GM19193 (cell line): Measurements from ENCODE around the gene PPP1R26.

ENCODE experiments used
- POLR2A ChIP-seq: IDR thresholded peaks from 4 replicates; pipeline ENCODE4 v1.6.1; 2011; ENCODE audit not compliant: insufficient read depth, insufficient read length; ENCODE audit errors: extremely low read depth

The PPP1R26 gene

DNA sequence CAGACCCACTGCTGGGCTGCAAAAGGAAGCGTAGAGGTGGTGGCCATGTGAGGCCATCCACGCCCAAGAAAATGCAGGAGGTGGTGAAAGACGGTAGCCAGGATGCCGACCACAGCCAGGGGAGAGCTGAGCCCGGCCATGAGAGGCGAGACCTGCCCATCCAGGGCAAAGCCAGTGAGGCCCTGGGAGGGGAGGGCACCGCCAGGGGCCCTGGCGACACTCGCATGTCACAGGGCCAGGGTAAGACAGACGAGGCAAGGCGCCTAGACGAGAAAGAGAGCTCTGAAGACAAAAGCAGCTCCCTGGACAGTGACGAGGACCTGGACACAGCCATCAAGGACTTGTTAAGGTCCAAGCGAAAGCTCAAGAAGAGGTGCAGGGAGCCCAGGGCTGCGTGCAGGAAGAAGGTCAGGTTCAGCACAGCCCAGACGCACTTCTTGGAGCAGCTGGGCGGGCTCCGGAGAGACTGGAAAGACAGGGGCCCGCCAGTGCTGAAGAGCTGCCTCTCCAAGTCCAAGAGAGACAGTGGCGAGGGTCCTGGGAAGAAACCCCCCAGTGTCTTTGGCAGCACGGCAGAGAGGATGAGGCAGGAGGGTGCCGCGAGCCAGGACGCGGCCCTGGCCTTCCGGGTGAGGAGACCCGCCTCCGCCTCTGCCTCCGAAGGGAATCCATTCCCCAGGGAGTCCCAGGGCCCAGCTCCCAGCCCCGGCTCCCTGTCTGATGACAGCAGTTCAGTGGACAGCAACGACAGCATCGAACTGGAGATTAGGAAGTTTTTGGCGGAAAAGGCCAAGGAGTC lies 6.9 kb downstream of the PPP1R26 start:
- TF ChIP-seq POLR2A: no peak

DNA sequence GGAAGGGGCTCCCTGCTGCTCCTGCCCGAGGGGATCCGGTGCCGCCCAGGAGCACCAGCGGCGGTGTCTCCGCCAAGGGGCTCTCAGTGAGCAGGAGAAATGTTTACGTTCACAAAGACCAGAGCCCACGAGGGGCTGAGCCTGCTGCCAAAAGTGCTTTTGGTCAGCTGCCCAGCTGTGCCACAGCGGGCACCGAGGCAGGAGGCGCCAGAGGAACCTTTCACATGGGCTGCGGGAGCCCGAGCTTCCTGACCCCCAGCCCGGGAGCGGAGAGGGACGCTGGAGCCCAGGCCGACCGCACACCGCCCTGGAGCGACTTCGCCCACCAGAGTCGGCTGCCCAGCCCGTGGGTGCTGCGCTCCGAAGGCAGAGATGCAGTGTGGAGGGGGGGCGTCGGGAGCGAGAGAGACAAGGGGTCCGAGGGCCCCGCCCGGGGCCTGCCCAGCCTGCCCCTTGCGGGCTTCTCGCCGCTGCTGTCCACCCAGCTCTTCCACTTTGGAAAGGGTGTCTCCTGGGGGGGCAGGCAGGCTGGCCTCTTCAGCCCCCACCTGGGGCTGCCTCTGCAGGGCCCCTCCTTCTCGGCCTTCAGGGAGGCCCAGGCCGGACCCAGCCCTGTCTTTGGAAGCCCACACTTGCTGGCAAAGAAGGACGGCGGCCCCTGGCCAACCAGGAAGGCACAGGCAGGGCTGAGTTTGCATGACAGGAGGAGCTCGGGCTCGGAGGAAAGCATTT lies 7.9 kb downstream of the PPP1R26 start:
- no peak for TF ChIP-seq POLR2A

DNA sequence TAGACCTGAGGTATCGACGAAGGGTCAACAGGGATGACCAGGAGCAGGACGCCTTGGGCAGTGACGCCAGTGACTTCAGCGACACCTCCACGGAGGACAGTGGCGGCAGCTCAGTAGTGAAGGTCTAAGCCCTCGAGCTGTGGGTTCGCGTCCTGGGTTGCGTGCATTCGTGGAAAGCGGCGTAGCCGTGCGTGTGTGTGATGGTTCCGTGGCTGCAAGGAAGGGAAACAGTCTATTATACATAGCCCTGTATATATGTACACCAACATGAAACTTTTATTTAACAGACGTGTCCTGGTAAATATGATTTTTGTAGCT lies 8.4 kb downstream of the PPP1R26 start:
- TF ChIP-seq POLR2A: no peak

- no peak for TF ChIP-seq POLR2A
These were observed 8.9 kb downstream of the PPP1R26 start for GRCh38 chr9:135488527-135488926.

DNA sequence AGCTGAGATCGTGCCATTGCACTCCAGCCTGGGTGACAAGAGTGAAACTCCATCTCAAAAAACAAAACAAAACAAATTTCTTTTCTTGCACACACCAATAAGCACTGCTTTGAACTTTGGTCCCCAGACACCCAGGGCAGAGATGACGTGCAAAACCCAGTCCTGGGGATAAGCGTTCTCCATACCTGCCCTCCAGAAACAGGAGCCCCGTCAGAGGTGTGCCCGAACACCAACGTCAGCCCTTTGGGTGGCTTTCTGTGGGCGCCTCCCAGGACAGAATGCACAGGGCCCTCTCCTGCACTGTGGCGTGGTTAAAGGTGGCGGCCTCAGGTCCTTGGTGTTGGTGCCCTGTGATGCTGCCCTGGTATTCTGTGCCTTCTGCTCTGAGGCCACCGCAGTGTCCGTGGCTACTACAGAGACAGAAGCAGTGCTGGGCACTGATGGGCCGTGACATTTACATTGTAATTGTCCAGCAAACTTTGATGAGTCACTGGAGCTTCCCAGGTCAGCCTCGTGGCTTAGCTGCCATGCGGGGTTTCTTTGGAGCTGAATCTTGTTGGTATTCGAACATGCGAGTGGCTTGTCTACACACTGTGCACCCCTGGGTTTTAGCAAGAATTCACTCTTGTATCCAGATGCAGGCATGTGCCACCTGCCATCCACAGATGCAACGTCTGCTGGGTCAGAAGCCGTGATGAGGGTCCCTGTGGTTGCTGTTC lies 9.8 kb downstream of the PPP1R26 start:
- no peak for TF ChIP-seq POLR2A

- no peak for TF ChIP-seq POLR2A
These were observed 10.7 kb downstream of the PPP1R26 start for GRCh38 chr9:135490166-135490870.

DNA sequence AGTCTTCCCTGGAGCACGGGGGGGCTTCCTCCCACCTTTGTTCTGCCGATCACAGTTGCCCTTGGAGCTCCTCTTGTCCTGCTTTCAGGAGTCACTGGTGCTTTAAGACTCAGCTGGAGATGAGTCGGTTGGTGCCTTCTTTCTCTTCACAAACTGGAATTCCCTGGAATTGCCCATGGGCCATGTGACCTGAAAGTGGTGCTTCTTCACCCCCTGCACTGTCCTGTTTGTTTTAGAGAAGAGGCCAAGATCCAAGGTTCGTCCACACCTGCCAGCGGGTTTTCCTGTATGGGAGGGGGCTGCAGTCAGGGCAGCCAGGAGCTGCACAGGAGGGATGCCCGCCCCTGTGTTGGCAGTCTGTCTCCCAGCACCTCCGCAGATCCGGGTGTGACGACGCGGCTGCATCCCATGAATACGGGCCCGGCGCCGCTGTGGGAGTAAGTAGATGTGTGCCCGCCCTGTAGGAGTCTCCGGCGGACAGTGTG lies 11.4 kb downstream of the PPP1R26 start:
- TF ChIP-seq POLR2A: no peak

DNA sequence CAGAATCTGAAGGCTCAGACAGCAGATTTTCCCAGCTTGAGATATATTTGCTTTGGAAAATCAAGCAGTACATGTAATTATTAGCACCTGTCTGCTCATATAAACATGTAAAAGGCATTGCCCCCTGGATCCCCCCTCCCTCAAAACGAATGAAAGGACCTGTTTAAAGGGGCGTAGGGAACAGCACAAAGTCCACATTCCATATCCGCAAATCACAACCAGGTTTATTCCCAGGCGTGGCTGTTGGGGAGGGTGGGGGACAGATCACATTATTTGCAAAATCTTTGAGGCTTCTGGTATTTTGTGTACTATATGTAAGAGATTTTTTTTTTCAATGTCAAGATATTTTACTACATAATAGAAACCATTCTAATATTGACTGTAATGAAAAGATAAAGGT lies 12.2 kb downstream of the PPP1R26 start:
- no peak for TF ChIP-seq POLR2A

DNA sequence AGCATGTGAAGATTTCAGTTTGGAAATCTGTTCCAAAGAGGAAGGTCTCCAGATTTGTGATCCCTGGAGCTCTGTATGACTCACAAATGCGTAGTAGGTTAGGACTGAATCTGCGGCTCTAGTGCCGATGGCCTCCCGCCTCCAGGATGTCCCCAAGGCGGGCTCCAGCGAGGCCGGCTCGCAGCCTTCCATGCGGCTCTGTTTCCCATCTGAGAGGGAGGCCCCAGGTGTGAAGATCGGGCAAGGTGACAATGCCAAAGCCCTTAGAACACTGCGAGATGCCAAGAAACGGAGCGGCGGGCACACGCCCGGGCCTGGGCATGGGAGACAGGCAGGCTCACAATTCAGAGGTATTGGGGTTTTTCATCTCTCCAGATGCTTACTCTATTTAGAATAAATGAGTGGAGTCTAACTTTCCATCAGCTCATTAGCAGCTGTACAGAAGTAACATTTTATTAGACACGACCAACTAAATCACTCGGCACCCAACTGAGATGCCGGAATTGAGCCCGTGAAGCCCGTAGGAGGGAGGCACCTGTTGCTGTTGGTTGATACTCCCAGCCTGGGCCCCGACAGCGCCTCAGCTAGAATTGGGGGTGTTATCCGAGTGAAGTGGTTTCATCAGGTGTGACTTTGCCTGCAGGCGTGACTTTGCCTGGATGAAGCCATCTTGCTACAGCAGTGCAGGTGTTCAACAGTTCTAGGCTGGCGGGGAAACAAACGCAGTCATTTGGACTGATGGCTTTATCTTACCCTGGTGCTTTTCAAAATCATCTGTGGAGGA lies 13.5 kb downstream of the PPP1R26 start:
- no peak for TF ChIP-seq POLR2A

DNA sequence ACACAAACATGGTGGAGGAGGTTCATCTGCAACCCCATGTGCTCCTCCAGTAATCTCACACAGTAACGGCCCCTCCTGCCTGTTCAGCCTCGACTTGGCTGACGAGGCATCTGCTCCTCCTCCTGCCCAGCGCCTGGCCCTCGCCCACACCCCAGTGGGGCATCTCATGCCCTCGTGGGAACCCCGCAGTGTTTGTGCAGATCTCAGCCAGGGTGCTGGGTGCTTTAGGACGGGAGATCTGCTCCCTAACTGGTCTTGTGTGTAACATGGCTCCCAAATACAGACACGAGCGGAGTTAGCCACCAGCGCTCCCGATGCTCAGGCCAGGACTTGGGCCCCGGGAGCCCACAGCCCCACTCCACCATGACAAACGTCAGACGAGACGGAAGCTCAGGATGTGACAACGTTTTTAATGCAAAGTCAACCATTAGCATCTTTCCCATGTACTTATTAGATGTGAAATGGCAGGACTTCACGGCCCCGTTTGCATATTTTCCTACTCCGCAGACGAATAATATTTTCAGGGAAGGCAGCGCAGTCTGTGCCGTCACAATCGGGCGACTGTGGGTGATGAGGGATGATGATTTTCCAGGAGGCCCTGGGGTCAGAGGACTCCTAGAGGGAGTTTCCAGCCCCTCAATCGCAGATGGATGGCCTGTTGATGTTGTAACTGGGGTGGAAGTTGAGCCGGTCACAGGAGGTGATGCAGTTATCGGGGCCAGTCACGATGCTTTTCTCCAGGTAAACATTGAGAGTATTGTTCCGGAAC lies 15.4 kb downstream of the PPP1R26 start:
- TF ChIP-seq POLR2A: no peak

DNA sequence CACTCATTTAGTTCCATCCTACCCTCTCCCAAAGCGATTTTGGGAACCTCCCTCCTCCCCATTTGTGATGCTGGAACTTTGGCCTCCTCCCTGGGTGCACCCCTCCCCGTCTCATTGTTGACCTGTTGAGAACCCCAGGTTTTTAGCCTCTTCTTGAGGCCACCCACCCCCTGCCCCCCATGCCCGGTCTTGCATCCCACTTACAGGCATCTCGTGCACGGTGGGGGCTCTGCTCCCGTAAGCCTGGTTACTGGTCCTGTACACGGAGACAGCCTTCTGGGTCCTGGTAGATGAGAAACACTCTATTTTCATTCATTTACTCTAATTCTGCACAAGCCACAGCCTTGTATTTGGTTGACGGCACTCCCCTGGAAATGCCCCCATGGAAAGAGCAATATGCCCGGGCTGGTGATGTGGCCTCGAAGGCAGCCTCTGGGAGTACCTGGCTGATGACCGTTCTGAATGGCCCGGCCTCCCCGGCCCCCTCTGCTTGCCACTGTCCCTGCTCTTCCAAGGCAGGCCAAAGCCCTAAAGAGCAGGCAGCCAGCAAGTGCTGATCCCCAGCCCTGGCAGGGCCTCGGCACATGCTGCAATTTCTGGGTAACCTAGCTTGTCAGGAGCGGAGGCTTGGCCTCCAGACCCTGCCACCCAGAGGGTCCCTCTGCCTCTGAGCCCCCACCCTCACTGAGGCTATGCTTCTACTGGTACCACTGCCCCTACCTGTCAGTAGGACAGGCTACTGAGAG lies 19.0 kb downstream of the PPP1R26 start:
- TF ChIP-seq POLR2A: no peak

DNA sequence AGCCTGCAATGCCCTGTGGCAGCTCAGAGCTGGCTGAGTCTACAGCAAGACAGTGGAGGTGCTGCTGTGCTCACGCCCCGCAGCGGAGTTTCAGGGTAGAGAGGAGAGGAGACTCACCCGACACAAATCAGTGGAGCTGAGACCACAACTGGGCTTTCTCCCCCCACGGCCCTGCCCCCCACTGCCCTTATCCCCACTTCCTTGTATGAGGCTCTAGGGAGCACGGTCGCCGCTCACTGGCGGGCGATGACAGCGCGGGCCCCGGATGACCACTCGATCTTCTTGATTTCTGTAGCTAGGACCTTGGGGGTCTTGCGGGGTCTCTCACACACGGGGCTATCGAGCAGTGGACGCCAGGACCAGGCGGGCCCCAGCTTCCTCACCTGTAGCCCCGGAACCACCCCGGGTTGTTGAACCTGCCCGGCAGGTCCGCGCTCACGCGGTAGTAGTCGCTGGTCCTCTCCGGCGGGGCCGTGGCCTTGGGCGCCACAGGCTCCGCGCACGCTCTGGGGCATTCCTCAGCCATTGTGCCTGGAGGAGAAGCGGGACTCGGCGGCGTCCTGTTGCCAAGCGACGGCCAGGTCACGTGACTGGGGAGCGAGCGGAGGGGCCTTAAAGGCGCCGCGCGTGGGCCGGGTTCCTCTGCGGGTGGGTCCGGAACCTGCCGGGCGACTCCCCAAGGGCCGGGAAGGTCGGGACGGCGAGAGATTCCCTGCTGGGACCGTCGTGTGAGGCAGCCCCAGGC lies 19.9 kb downstream of the PPP1R26 start:
- TF ChIP-seq POLR2A: no peak
